ENCODE data around the gene PWWP2B.
"Not testable (repeated sequence)": the region's sequence is repeated elsewhere in the genome, so short reads cannot be mapped to it uniquely, and the experiment has no call there.

The PWWP2B gene

GRCh38 chr10:132433671-132434340 lies 36.8 kb downstream of the PWWP2B start:
- no peak for DNase-seq (ENCODE audit: low read depth)

- no peak for DNase-seq (ENCODE audit: low read depth)
Observed at GRCh38 chr10:132434405-132435005, 37.5 kb downstream of the PWWP2B start.

GRCh38 chr10:132435320-132435719 lies 38.3 kb downstream of the PWWP2B start:
- not testable (repeated sequence) for DNase-seq (ENCODE audit: low read depth)

- not testable (repeated sequence) for DNase-seq (ENCODE audit: low read depth)
Observed at GRCh38 chr10:132436096-132436495, 39.1 kb downstream of the PWWP2B start.

GRCh38 chr10:132436861-132437410 lies 39.9 kb downstream of the PWWP2B start:
- no peak for DNase-seq (ENCODE audit: low read depth)

GRCh38 chr10:132437541-132437950 lies 40.5 kb downstream of the PWWP2B start:
- DNase-seq (ENCODE audit: low read depth) = no peak

GRCh38 chr10:132438091-132439024 lies 41.4 kb downstream of the PWWP2B start:
- no peak for DNase-seq (ENCODE audit: low read depth)

- DNase-seq (ENCODE audit: low read depth) = no peak
Observed at GRCh38 chr10:132439025-132439388, 42.0 kb downstream of the PWWP2B start.

- no peak for DNase-seq (ENCODE audit: low read depth)
Observed at GRCh38 chr10:132439424-132440163, 42.6 kb downstream of the PWWP2B start.

GRCh38 chr10:132440791-132441565 lies 44.0 kb downstream of the PWWP2B start:
- no peak for DNase-seq (ENCODE audit: low read depth)

- DNase-seq (ENCODE audit: low read depth) = no peak
Observed at GRCh38 chr10:132441818-132442524, 45.0 kb downstream of the PWWP2B start.

GRCh38 chr10:132442636-132443035 lies 45.6 kb downstream of the PWWP2B start:
- no peak for DNase-seq (ENCODE audit: low read depth)

- DNase-seq (ENCODE audit: low read depth) = no peak
Observed at GRCh38 chr10:132443605-132443982, 46.6 kb downstream of the PWWP2B start.

- no peak for DNase-seq (ENCODE audit: low read depth)
Observed at GRCh38 chr10:132443983-132444876, 47.2 kb downstream of the PWWP2B start.

- no peak for DNase-seq (ENCODE audit: low read depth)
Observed at GRCh38 chr10:132444877-132445351, 47.9 kb downstream of the PWWP2B start.

- DNase-seq (ENCODE audit: low read depth) = no peak
Observed at GRCh38 chr10:132445516-132446194, 48.7 kb downstream of the PWWP2B start.

GRCh38 chr10:132446195-132446581 lies 49.2 kb downstream of the PWWP2B start:
- no peak for DNase-seq (ENCODE audit: low read depth)

- no peak for DNase-seq (ENCODE audit: low read depth)
Observed at GRCh38 chr10:132446661-132447445, 49.9 kb downstream of the PWWP2B start.
